Calu3 (cell line): ENCODE results near the gene ABCA8. TPM values are rescaled to one million over a fixed set of nuclear protein-coding genes. Genes with fewer than 3 reads are reported as not detected.

Experiments
- BruUV-seq: library from RNA; stranded (reverse); fragments of 400-500 nt; replicated peaks from 2 replicates; lab custom pipeline; 2021; lab: Mats Ljungman, UMichigan
- CTCF ChIA-PET: fragments of 300-600 bp; sonication (Branson Sonifier 250); formaldehyde crosslinking; loops from one replicate; lab custom pipeline; 2022; ENCODE audit warnings: antibody characterized with exemption; lab: Charles Lee
- DNase-seq: peaks from one replicate; pipeline ENCODE4 v3.0.0; 2022
- H3K27ac Mint-ChIP-seq: one replicate; pipeline ENCODE4 v1.8.0; 2022; ENCODE audit warnings: mixed read lengths; ENCODE audit not compliant: unreplicated experiment
- H3K27me3 Mint-ChIP-seq: one replicate; pipeline ENCODE4 v1.8.0; 2022; ENCODE audit warnings: mixed read lengths; ENCODE audit not compliant: unreplicated experiment
- H3K36me3 Mint-ChIP-seq: one replicate; pipeline ENCODE4 v1.8.0; 2022; ENCODE audit warnings: mild to moderate bottlenecking, moderate library complexity, mixed read lengths; ENCODE audit not compliant: insufficient read depth, unreplicated experiment
- H3K4me1 Mint-ChIP-seq: one replicate; pipeline ENCODE4 v1.8.0; 2022; ENCODE audit warnings: mild to moderate bottlenecking, low read depth, mixed read lengths; ENCODE audit not compliant: unreplicated experiment
- H3K4me3 Mint-ChIP-seq: one replicate; pipeline ENCODE4 v1.8.0; 2022; ENCODE audit warnings: mild to moderate bottlenecking, low read depth, moderate library complexity, mixed read lengths; ENCODE audit not compliant: unreplicated experiment
- H3K9me3 Mint-ChIP-seq: one replicate; pipeline ENCODE4 v1.8.0; 2022; ENCODE audit warnings: low read depth, mixed read lengths; ENCODE audit not compliant: unreplicated experiment
- CTCF ChIP-seq: fragments of 200-600 bp; IDR thresholded peaks from one replicate; pipeline ENCODE4 v1.8.0; 2022; ENCODE audit warnings: antibody characterized with exemption; ENCODE audit not compliant: unreplicated experiment
- intact Hi-C: fragments of 100-400 bp; cut with micrococcal nuclease; formaldehyde crosslinking; loops from one replicate; pipeline ENCODE4 v1.10.0; 2022; ENCODE audit not compliant: unreplicated experiment
- total RNA-seq: library from RNA; stranded (reverse); gene quantifications from 2 replicates; pipeline ENCODE4 v1.2.3, GENCODE V29; 2022

Gene ABCA8
- total RNA-seq, 1 experiment from 2014 or later, result not detected

GRCh38 chr17:68987966-68988365, 32.8 kb upstream of the ABCA8 start:
- TF ChIP-seq CTCF, result no peak
- peaks cover 5% of the 10 kb centered on the region for H3K9me3 Mint-ChIP-seq
- BruUV-seq, result no TSS peak
- no peak for DNase-seq
- no peaks in the 10 kb centered on the region for H3K27me3 Mint-ChIP-seq
- intact Hi-C loops, result no loop called here
- H3K36me3 Mint-ChIP-seq, result peaks cover 4% of the 10 kb centered on the region
- H3K27ac Mint-ChIP-seq, result no peak overlapping the region
- CTCF ChIA-PET, result no interaction called here
- peaks cover 9% of the 10 kb centered on the region for H3K4me1 Mint-ChIP-seq
- H3K4me3 Mint-ChIP-seq, result no peak overlapping the region

GRCh38 chr17:68981288-68981687, 26.1 kb upstream of the ABCA8 start:
- Mint-ChIP-seq H3K27ac (no peak overlapping the region), H3K9me3 (peaks cover 2% of the 10 kb centered on the region), H3K36me3 (peaks cover 4% of the 10 kb centered on the region), H3K4me3 (no peak overlapping the region), H3K27me3 (no peaks in the 10 kb centered on the region), H3K4me1 (no peaks in the 10 kb centered on the region)
- no peak for TF ChIP-seq CTCF
- intact Hi-C loops, result no loop called here
- CTCF ChIA-PET, result interaction anchor here (0.6 to 0.7 kb wide), 2 partner anchors 530 to 800 kb away, joined by 5 to 7 read pairs; no protein-coding TSS in a partner anchor
- DNase-seq, result peak; percentile 50
- no TSS peak for BruUV-seq

GRCh38 chr17:68973098-68973846, 18.1 kb upstream of the ABCA8 start:
- no peaks in the 10 kb centered on the region for H3K4me1 Mint-ChIP-seq
- H3K27me3 Mint-ChIP-seq, result no peaks in the 10 kb centered on the region
- CTCF ChIA-PET, result interaction anchor here (1.3 kb wide), 1 partner anchor 201 kb away, joined by 3 read pairs; no protein-coding TSS in a partner anchor
- no peak for DNase-seq
- no peak for TF ChIP-seq CTCF
- H3K36me3 Mint-ChIP-seq, result no peaks in the 10 kb centered on the region
- peaks cover 5% of the 10 kb centered on the region for H3K9me3 Mint-ChIP-seq
- H3K4me3 Mint-ChIP-seq, result no peak overlapping the region
- BruUV-seq, result no TSS peak
- intact Hi-C loops, result loop anchor here (2.0 kb wide), 1 partner anchor 262 kb away; no protein-coding TSS in a partner anchor
- no peak overlapping the region for H3K27ac Mint-ChIP-seq

GRCh38 chr17:68972119-68972704, 17.0 kb upstream of the ABCA8 start:
- peak; percentile 41 for TF ChIP-seq CTCF
- peaks cover 5% of the 10 kb centered on the region for H3K9me3 Mint-ChIP-seq
- no peak overlapping the region for H3K4me3 Mint-ChIP-seq
- BruUV-seq, result no TSS peak
- no peak overlapping the region for H3K27ac Mint-ChIP-seq
- DNase-seq, result peak; percentile 5
- H3K4me1 Mint-ChIP-seq, result no peaks in the 10 kb centered on the region
- CTCF ChIA-PET, result interaction anchor here (1.3 kb wide), 1 partner anchor 200 kb away, joined by 3 read pairs; no protein-coding TSS in a partner anchor
- no peaks in the 10 kb centered on the region for H3K27me3 Mint-ChIP-seq
- H3K36me3 Mint-ChIP-seq, result no peaks in the 10 kb centered on the region
- intact Hi-C loops, result loop anchor here (1.0 to 2.0 kb wide), 2 partner anchors 195 to 263 kb away; no protein-coding TSS in a partner anchor
